Lower leg skin (tissue), 4 donors: Measurements from ENCODE around the gene EVI5L. TPM values are rescaled to one million over a fixed set of nuclear protein-coding genes. Genes with fewer than 3 reads are reported as not detected.

Experiments
- DNase-seq, 2 donors: peaks; one replicate each; pipeline ENCODE4 v3.0.0-alpha.2; 2019; ENCODE audit warnings: low spot score in 2 of 2
- H3K4me3 ChIP-seq: fragments of 200-600 bp; sonication (generic); 2 replicates; pipeline ENCODE4 v1.5.1; 2017; ENCODE audit warnings: mild to moderate bottlenecking, low read depth; ENCODE audit not compliant: poor library complexity, severe bottlenecking
- CTCF ChIP-seq, 3 donors: fragments of 450-650 bp; IDR thresholded peaks; one replicate each; pipeline ENCODE4 v1.5.1; 2016; ENCODE audit warnings: antibody characterized with exemption in 3 of 3, mild to moderate bottlenecking in 3 of 3, moderate library complexity in 2 of 3
- POLR2A ChIP-seq, 2 donors: fragments of 450-650 bp; IDR thresholded peaks; one replicate each; pipeline ENCODE4 v1.6.1; 2016 to 2017; ENCODE audit warnings: antibody characterized with exemption in 2 of 2, mild to moderate bottlenecking in 1 of 2, moderate library complexity in 1 of 2
- WGBS, 2 donors: methylation state at CpG; one replicate each; pipeline ENCODE4 v1.1.5; 2018; 5-methylcytosine and 5-hydroxymethylcytosine counted together
- intact Hi-C: fragments of 100-400 bp; cut with DNase I; formaldehyde crosslinking; loops from one replicate; pipeline ENCODE4 v1.15.0; 2023; ENCODE audit warnings: low total_unique reads
- total RNA-seq, 4 donors: library from RNA; depleted of rRNA; stranded (reverse); fragments of >200 nt; gene quantifications; one replicate each; pipeline ENCODE4 v1.1.0, GENCODE V29; 2016

Gene EVI5L
- total RNA-seq, 4 donors from 2014 or later = 16.2 to 23.3 (median 20.0) TPM

GRCh38 chr19:7864690-7865074, 34.7 kb downstream of the EVI5L start:
- WGBS, 2 donors = 66 to 68% methylated on average over 18 of the region's 18 CpGs
- H3K4me3 ChIP-seq = no peak overlapping the region
- intact Hi-C loops = no loop called here
- no peak for TF ChIP-seq POLR2A (IDR thresholded peaks at IDR 0.05)
- no peak for TF ChIP-seq CTCF (IDR thresholded peaks at IDR 0.05)
- no peak for DNase-seq

- intact Hi-C loops = no loop called here
- H3K4me3 ChIP-seq = no peak overlapping the region
- no peak for TF ChIP-seq CTCF (IDR thresholded peaks at IDR 0.05)
- no peak for TF ChIP-seq POLR2A (IDR thresholded peaks at IDR 0.05)
- DNase-seq = no peak
- WGBS, 2 donors = 37 to 40% methylated on average over 10 of the region's 10 CpGs
Measured at GRCh38 chr19:7865262-7865911, 35.4 kb downstream of the EVI5L start.

- DNase-seq = no peak
- H3K4me3 ChIP-seq = no peak overlapping the region
- WGBS, 2 donors = 48 to 54% methylated on average over 6 to 12 of the region's 12 CpGs
- TF ChIP-seq POLR2A (IDR thresholded peaks at IDR 0.05) (no peak), CTCF (IDR thresholded peaks at IDR 0.05) (no peak)
- intact Hi-C loops = no loop called here
Measured at GRCh38 chr19:7866399-7867091, 36.5 kb downstream of the EVI5L start.

GRCh38 chr19:7867092-7867844, 37.2 kb downstream of the EVI5L start:
- 88 to 90% methylated on average over 9 of the region's 9 CpGs for WGBS, 2 donors
- intact Hi-C loops = no loop called here
- DNase-seq = no peak

GRCh38 chr19:7868326-7868670, 38.3 kb downstream of the EVI5L start:
- TF ChIP-seq POLR2A (IDR thresholded peaks at IDR 0.05) = no peak
- TF ChIP-seq CTCF (IDR thresholded peaks at IDR 0.05) = no peak
- no peak for DNase-seq

More at GRCh38 chr19:7867092-7867844, 37.2 kb downstream of the EVI5L start:
- TF ChIP-seq POLR2A (IDR thresholded peaks at IDR 0.05) (no peak), CTCF (IDR thresholded peaks at IDR 0.05) (no peak)
- no peak overlapping the region for H3K4me3 ChIP-seq

More at GRCh38 chr19:7868326-7868670, 38.3 kb downstream of the EVI5L start:
- intact Hi-C loops = no loop called here
- WGBS, 2 donors = 9 to 22% methylated on average over 17 to 21 of the region's 21 CpGs
- no peak overlapping the region for H3K4me3 ChIP-seq
